ENCODE results near the gene AGAP1.

DNA sequence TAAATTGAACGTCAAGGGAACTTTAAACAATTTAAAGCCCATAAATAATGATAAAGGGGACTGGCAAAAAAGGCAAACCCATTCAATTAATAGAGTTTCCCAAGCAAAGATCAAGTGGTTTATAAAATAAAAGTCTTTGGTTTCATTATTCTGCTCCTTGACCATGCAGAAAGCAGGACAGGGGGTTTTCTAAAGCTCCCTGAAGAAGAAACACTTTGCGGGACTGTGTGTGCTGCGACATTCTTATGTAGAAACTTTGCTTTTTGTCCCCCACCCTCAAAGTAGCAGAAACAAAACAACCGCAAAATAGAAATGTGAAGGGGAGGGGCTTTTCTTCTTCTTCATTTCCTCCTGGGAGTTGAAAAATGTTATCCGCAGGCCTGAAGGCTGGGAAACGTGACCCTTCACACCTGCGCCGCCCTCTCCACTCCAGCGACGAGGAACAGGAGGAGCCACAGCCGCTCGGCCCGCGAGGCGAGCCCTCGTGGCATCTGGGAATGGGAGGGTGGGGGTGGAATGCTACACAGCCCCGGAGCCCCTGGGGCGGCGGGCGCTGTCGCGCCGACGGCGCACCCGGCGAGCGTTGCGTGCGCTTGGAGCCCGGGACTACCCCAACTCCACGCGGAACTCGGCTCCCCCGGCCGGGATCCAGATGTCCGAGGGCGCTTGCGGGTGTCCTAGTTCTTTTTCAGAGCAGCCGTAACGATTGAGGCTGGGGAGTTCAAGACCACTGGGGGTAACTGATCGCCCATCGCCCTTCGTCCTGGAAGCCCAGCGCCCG is 678.6 kb downstream of the AGAP1 start:
- TF ChIP-seq, protein P1, sequence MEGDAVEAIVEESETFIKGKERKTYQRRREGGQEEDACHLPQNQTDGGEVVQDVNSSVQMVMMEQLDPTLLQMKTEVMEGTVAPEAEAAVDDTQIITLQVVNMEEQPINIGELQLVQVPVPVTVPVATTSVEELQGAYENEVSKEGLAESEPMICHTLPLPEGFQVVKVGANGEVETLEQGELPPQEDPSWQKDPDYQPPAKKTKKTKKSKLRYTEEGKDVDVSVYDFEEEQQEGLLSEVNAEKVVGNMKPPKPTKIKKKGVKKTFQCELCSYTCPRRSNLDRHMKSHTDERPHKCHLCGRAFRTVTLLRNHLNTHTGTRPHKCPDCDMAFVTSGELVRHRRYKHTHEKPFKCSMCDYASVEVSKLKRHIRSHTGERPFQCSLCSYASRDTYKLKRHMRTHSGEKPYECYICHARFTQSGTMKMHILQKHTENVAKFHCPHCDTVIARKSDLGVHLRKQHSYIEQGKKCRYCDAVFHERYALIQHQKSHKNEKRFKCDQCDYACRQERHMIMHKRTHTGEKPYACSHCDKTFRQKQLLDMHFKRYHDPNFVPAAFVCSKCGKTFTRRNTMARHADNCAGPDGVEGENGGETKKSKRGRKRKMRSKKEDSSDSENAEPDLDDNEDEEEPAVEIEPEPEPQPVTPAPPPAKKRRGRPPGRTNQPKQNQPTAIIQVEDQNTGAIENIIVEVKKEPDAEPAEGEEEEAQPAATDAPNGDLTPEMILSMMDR (IDR thresholded peaks at IDR 0.05), result no peak
- no peak for TF ChIP-seq POLR2A (IDR thresholded peaks at IDR 0.05)

All from right lobe of liver (tissue), 4 donors.